WTC11 (cell line): ENCODE measurements around the gene AASS. TPM values are rescaled to one million over a fixed set of nuclear protein-coding genes. Genes with fewer than 3 reads are reported as not detected.
A peak's percentile ranks its signal among the peaks of the same experiment; 100 is the strongest.
"Not testable (repeated sequence)": the region's sequence is repeated elsewhere in the genome, so short reads cannot be mapped to it uniquely, and the experiment has no call there.

ENCODE experiments used
- ATAC-seq: fragments of 200-7000 bp; cut with Tn5 transposase; 2 replicates; pipeline ENCODE4 v1.10.0; 2021; ENCODE audit warnings: mild to moderate bottlenecking, moderate library complexity
- CTCF ChIA-PET: fragments of 300-600 bp; sonication (Branson Sonifier 250); formaldehyde crosslinking; loops from one replicate; lab custom pipeline; 2021; ENCODE audit warnings: antibody characterized with exemption; lab: Charles Lee
- POLR2A ChIA-PET: fragments of 350-600 bp; sonication (Branson Sonifier 250); formaldehyde crosslinking; loops from one replicate; lab custom pipeline; 2021; ENCODE audit warnings: antibody characterized with exemption; lab: Charles Lee
- DNase-seq: peaks from one replicate; pipeline ENCODE4 v3.0.0; 2021; ENCODE audit warnings: low spot score
- H3K27ac Mint-ChIP-seq: 2 replicates; pipeline ENCODE4 v1.8.0; 2021; ENCODE audit warnings: mixed read lengths
- H3K27me3 Mint-ChIP-seq: 2 replicates; pipeline ENCODE4 v1.8.0; 2021; ENCODE audit warnings: low read depth, mild to moderate bottlenecking, moderate library complexity, mixed read lengths
- H3K36me3 Mint-ChIP-seq: 2 replicates; pipeline ENCODE4 v1.8.0; 2021; ENCODE audit warnings: mixed read lengths
- H3K4me1 Mint-ChIP-seq: 2 replicates; pipeline ENCODE4 v1.8.0; 2022; ENCODE audit warnings: mixed read lengths
- H3K4me3 Mint-ChIP-seq: 2 replicates; pipeline ENCODE4 v1.8.0; 2021; ENCODE audit warnings: mild to moderate bottlenecking, moderate library complexity, mixed read lengths
- H3K9me3 Mint-ChIP-seq: 2 replicates; pipeline ENCODE4 v1.8.0; 2021; ENCODE audit warnings: mixed read lengths
- AFF4 ChIP-seq: sonication (generic); formaldehyde crosslinking; IDR thresholded peaks from 2 replicates; pipeline ENCODE4 v1.8.1; 2023; ENCODE audit warnings: mild to moderate bottlenecking, missing genetic modification reagents, borderline replicate concordance
- CTCF ChIP-seq: fragments of 200-600 bp; IDR thresholded peaks from 2 replicates; pipeline ENCODE4 v1.8.0; 2022; ENCODE audit warnings: antibody characterized with exemption
- ERG ChIP-seq: fragments of 250-450 bp; sonication (Bioruptor Pico); IDR thresholded peaks from 2 replicates; pipeline ENCODE4 v1.8.0; 2021; ENCODE audit warnings: mild to moderate bottlenecking
- ETV6 ChIP-seq: sonication (generic); formaldehyde crosslinking; IDR thresholded peaks from 2 replicates; pipeline ENCODE4 v1.8.1; 2022; ENCODE audit warnings: mild to moderate bottlenecking, missing genetic modification reagents
- FOXK1 ChIP-seq: sonication (generic); formaldehyde crosslinking; IDR thresholded peaks from 2 replicates; pipeline ENCODE4 v1.8.0; 2022; ENCODE audit warnings: mild to moderate bottlenecking, moderate library complexity, missing genetic modification reagents
- KAT7 ChIP-seq: sonication (generic); formaldehyde crosslinking; IDR thresholded peaks from 2 replicates; pipeline ENCODE4 v1.8.1; 2023; ENCODE audit warnings: missing genetic modification reagents, mild to moderate bottlenecking, borderline replicate concordance
- NFYB ChIP-seq: sonication (generic); formaldehyde crosslinking; conservative IDR thresholded peaks from 2 replicates; pipeline ENCODE4 v1.8.0; 2022; ENCODE audit warnings: low read depth, missing genetic modification reagents
- NR2C2 ChIP-seq: sonication (generic); formaldehyde crosslinking; IDR thresholded peaks from 2 replicates; pipeline ENCODE4 v1.8.0; 2022; ENCODE audit warnings: mild to moderate bottlenecking, missing genetic modification reagents
- PREB ChIP-seq: sonication (generic); formaldehyde crosslinking; IDR thresholded peaks from 2 replicates; pipeline ENCODE4 v1.8.1; 2022; ENCODE audit warnings: mild to moderate bottlenecking, missing genetic modification reagents, moderate library complexity, borderline replicate concordance
- PRRX2 ChIP-seq: fragments of 250-450 bp; sonication (Bioruptor Pico); IDR thresholded peaks from 2 replicates; pipeline ENCODE4 v1.8.0; 2021; ENCODE audit warnings: mild to moderate bottlenecking
- STAT6 ChIP-seq: sonication (generic); formaldehyde crosslinking; conservative IDR thresholded peaks from 2 replicates; pipeline ENCODE4 v1.8.1; 2023; ENCODE audit warnings: mild to moderate bottlenecking, low read depth, missing genetic modification reagents, moderate library complexity
- TCF7 ChIP-seq: sonication (generic); formaldehyde crosslinking; IDR thresholded peaks from 2 replicates; pipeline ENCODE4 v1.8.0; 2022; ENCODE audit warnings: mild to moderate bottlenecking, low read depth, missing genetic modification reagents, moderate library complexity
- TP53 ChIP-seq: sonication (generic); formaldehyde crosslinking; IDR thresholded peaks from 2 replicates; pipeline ENCODE4 v1.8.1; 2023; ENCODE audit warnings: mild to moderate bottlenecking, missing genetic modification reagents
- ZNF232 ChIP-seq: sonication (generic); formaldehyde crosslinking; IDR thresholded peaks from 2 replicates; pipeline ENCODE4 v1.8.0; 2022; ENCODE audit warnings: mild to moderate bottlenecking, missing genetic modification reagents
- ZNF281 ChIP-seq: sonication (generic); formaldehyde crosslinking; IDR thresholded peaks from 2 replicates; pipeline ENCODE4 v1.8.0; 2023; ENCODE audit warnings: mild to moderate bottlenecking, missing genetic modification reagents
- ZNF416 ChIP-seq: fragments of 250-450 bp; sonication (Bioruptor Pico); IDR thresholded peaks from 2 replicates; pipeline ENCODE4 v1.9.0; 2021; ENCODE audit warnings: mild to moderate bottlenecking, inconsistent platforms
- ZNF423 ChIP-seq: fragments of 250-450 bp; sonication (Bioruptor Pico); IDR thresholded peaks from 2 replicates; pipeline ENCODE4 v2.1.2; 2022; ENCODE audit warnings: mild to moderate bottlenecking, moderate library complexity
- ZSCAN18 ChIP-seq: fragments of 250-450 bp; sonication (Bioruptor Pico); IDR thresholded peaks from 2 replicates; pipeline ENCODE4 v2.1.2; 2022; ENCODE audit warnings: mild to moderate bottlenecking, moderate library complexity
- total RNA-seq: library from RNA; stranded (reverse); gene quantifications from 3 replicates; pipeline ENCODE4 v1.2.3, GENCODE V29; 2021

The AASS gene
- total RNA-seq, 1 experiment from 2014 or later, result 308 TPM

- Mint-ChIP-seq H3K4me1 (peaks cover 56% of the 10 kb centered on the region), H3K27me3 (no peaks in the 10 kb centered on the region), H3K9me3 (no peaks in the 10 kb centered on the region), H3K36me3 (peaks cover 56% of the 10 kb centered on the region), H3K4me3 (no peak overlapping the region), H3K27ac (peak overlapping the region; percentile 70; the same call in 1 of the 2 replicates)
- CTCF ChIA-PET, result interaction anchor here (2.3 kb wide), 1 partner anchor 42 kb away, joined by 8 read pairs; no protein-coding TSS in a partner anchor
- ATAC-seq, result no peak
- POLR2A ChIA-PET, result interaction anchor here (0.7 kb wide), 1 partner anchor 64 kb away, joined by 7 read pairs; no protein-coding TSS in a partner anchor
- no peak for DNase-seq
- TF ChIP-seq ETV6 (no peak), TP53 (CRISPR knock-in tag) (no peak), ZNF423 (CRISPR knock-in tag) (no peak), STAT6 (CRISPR knock-in tag) (no peak), CTCF (no peak), AFF4 (CRISPR knock-in tag) (no peak), NR2C2 (CRISPR knock-in tag) (no peak), PRRX2 (CRISPR knock-in tag) (no peak), TCF7 (no peak), ZNF281 (CRISPR knock-in tag) (no peak), NFYB (no peak), KAT7 (CRISPR knock-in tag) (no peak), ZNF232 (no peak), FOXK1 (CRISPR knock-in tag) (no peak), ZSCAN18 (CRISPR knock-in tag) (no peak), PREB (CRISPR knock-in tag) (no peak), ERG (no peak), ZNF416 (CRISPR knock-in tag) (no peak)
Observed at GRCh38 chr7:122135275-122135674, 8.8 kb downstream of the AASS start.

- ATAC-seq, POLR2A ChIA-PET, H3K27ac Mint-ChIP-seq, DNase-seq, H3K4me3 Mint-ChIP-seq, H3K9me3 Mint-ChIP-seq, H3K27me3 Mint-ChIP-seq: not testable (repeated sequence)
- peaks cover 57% of the 10 kb centered on the region for H3K36me3 Mint-ChIP-seq
- CTCF ChIA-PET, result interaction anchor here (2.3 kb wide), 1 partner anchor 42 kb away, joined by 8 read pairs; no protein-coding TSS in a partner anchor
- peaks cover 52% of the 10 kb centered on the region for H3K4me1 Mint-ChIP-seq
Observed at GRCh38 chr7:122134793-122135192, 9.3 kb downstream of the AASS start.
